ENCODE results near the gene HOXD11.
A peak's percentile ranks its signal among the peaks of the same experiment; 100 is the strongest.

The HOXD11 gene

DNA sequence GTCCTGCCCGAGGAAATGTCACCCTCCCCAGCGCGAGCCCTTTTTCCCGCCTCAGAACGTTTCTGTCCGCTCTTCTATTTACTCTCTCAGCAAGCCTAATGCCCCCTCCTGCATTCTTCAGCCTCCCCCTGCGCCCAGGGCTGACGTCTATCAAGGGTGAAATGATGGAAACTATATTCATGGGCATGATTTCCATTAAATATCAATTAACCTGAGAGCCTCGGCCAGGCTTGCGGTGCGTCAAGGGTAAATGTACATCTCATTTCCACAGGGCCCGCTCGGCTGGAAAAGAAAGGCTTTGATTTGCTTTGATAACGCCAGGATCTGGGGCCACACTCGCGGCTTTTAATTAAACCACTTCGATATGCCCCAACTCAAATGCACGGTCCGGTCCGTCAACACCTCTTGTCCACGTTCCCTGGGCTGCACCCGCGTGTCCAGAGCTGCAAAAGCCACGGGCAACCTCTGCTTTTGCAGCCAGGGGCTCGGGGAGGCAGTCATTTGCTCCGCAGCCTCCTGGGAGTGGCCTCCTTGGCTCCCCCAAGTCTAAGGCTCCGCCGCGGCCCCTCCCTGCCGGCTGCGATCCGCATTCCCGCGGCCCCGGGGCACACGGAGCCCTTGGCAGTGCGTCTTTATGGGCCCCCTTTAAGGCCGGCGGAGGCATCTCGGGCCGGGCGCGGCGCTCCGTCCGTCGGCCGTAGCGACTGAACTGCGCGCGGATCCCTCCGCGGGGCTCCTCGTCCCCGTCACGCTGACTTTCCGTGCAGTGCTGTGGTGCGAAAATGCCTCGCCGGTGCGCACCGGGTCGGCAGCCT lies 22.1 kb downstream of the HOXD11 start, which contains the start of gene HOXD8:
TSS of gene HOXD8 (plus strand) at position 724 of the 815 bp plus-strand sequence. CDS start 662 bp downstream, outside the sequence.
- no peak for DNase-seq (ENCODE audit: extremely low spot score, insufficient read length, low read depth)
- FAIRE-seq, result no peak

DNA sequence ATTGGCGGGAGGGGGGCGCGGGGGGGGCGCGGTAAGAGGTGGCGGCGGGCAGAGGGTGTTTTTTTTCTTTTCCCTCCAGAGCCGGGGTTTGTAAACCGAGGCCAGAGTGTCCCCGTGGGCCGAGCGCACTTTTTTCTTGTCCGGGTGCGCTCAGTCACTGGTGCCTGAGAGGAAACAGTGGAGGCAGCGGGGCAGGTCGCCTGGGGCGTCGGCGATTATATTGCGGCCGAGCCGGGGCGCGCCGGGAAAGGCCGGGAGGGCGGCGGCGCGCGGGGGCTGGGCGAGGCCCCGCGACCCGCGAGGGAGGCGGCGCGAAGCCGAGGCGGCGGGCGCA lies 22.7 kb downstream of the HOXD11 start:
- DNase-seq (ENCODE audit: extremely low spot score, insufficient read length, low read depth) (no peak), FAIRE-seq (no peak)

DNA sequence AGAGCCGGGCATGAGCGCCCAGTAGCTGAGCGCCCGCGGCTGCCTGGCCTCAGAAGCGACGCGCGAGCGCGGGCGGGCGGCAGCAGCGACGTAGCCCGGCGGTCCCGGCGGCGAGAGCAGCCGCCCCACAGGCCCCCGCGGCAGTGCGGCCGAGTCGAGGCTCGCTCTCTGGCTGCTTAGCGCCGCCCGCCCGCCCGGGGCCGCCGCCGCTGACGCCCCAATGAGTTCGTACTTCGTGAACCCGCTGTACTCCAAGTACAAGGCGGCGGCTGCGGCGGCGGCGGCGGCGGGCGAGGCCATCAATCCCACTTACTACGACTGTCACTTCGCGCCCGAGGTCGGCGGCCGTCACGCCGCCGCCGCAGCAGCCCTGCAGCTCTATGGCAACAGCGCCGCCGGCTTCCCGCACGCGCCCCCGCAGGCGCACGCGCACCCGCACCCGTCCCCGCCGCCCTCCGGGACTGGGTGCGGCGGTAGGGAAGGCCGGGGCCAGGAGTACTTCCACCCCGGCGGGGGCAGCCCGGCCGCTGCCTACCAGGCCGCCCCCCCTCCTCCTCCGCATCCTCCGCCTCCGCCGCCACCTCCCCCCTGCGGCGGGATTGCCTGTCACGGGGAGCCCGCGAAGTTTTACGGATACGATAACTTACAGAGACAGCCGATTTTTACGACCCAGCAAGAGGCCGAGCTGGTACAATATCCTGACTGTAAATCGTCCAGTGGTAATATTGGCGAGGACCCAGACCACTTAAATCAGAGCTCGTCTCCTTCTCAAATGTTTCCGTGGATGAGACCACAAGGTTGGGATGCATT lies 23.3 kb downstream of the HOXD11 start:
- FAIRE-seq, result no peak

DNA sequence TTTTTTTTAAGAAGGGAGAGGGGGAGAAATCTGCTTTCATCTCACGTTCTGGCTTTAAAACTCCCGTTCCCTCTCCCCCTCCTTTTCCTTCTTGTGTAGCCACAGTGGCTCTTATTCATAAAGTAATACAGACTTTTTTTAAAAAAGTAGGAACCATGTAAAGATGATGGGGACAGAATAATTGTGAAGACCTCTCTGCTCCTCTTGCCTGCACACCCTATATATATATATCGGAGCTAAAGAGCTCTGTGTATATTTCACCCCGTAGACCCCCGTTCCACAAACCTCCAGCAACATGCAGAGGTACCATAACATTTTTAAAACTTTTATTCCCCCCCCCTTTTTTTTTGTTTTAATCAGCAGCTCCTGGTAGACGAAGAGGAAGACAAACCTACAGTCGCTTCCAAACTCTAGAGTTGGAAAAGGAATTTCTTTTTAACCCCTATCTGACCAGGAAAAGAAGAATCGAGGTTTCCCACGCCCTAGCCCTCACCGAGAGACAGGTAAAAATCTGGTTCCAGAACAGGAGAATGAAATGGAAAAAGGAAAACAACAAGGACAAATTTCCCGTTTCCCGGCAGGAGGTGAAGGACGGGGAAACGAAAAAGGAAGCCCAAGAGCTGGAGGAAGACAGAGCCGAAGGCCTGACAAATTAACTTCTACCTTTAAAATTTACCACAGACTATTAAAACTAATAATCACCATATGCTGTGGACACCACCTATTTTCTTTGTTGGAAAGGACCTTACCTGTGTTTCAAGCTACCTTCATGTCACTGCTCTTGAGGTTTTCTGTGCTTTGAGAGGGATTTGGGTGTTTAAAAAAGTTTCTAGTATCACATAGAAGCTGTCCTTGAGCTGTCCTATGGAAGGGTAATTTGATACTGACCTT lies 24.1 kb downstream of the HOXD11 start:
- FAIRE-seq (no peak), DNase-seq (ENCODE audit: extremely low spot score, insufficient read length, low read depth) (no peak)

More for the DNA sequence above, 23.3 kb downstream of the HOXD11 start:
- no peak for DNase-seq (ENCODE audit: extremely low spot score, insufficient read length, low read depth)

DNA sequence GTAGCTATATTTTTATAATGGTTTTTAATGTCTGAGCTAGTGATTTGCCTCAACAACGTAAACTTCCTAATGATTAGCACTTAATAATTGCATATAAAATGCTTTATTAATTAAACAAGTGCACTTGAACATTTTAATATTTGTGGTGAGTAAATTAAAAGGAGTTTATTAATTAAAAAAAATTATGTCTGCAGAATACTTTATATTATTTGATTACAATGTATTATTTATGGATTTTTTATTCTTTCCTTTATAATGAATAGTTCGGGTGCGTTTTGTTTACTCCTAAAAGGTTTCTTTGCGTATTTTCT lies 24.7 kb downstream of the HOXD11 start:
- DNase-seq (ENCODE audit: extremely low spot score, insufficient read length, low read depth) (no peak), FAIRE-seq (no peak)

DNA sequence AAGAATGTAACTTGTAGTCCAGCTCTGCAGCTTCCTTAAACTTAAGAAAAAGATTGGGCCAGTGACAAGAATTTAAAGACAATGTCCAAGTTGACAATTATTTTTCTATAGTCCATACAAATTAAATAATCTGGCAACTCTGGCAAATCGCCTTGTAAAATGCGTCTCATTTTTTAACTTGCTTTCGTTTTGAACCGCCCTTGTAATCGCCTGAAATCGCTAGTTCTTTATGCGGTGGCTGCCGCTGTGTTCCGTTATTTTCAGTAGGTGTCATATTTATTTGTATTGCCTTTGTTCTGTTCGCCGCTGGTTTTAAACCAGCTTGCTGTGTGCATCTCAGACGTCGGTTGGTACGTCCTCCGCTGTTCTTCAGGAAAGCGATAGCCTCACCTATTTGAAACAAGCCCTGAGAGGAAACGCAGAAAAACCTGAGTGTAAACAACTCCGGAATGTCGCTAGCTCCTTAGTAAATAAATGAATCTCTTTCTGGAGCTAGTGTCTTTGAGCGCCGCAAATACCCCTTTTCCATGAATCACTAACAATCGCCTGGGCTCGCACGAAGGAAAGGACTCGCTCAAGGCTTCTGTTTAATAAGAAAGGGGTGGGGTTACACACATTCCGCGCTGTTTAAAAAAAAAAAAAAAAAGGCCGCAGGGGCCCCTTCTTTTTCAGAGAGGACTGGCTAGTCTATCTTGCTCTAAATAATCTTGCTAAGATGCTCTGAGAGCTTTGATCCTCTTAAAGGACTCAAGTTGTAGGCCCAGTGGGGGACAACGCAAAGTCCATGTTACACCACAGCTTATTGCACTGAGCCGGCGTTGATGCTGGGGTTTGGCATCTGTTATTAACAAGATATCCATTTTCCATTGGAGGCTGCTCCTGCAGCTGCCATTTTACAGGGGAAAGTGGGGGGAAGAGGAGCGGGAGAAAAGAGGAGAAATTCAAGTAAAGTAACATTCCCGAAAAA lies 25.4 kb downstream of the HOXD11 start:
- DNase-seq (ENCODE audit: extremely low spot score, insufficient read length, low read depth), result no peak
- peak; percentile 36 for FAIRE-seq

DNA sequence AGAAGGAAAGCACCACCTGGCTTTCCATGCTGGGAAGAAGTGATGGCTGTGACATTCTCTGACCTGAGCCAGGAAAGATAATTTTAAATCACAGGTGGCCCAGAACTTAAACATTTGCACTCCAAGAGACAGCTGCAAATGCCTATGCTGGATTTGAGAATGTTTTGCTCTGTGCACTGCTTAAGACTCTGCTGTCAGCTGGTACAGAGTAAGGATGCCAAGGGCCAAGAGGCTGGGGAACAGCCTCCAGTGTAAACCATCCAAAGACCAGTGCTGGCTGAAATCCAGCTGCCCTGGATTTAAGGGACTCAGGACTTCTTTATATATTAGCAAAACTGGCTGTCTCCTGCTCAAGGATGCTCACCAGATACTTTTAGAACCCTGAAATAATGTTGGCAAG lies 26.3 kb downstream of the HOXD11 start:
- DNase-seq (ENCODE audit: extremely low spot score, insufficient read length, low read depth), result no peak
- no peak for FAIRE-seq

DNA sequence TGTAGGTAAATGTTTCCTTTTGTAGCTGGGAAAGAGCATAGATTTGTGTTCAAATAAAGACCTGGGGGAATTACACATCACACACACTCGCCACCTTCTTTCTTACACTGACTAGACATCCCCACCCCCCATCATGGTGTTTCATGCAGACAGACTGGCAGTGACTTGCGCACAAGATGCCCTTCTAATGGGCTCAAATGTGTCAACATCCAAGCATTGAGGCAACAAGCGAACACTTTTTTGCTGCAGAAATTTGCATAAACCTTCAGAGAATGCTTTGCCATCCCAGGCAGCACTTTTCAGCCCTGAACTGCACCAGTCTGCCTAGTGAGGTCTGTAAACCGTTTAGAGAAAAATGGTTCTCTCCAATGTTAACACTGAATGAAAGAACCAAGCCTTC lies 27.0 kb downstream of the HOXD11 start:
- DNase-seq (ENCODE audit: extremely low spot score, insufficient read length, low read depth), result no peak
- no peak for FAIRE-seq

DNA sequence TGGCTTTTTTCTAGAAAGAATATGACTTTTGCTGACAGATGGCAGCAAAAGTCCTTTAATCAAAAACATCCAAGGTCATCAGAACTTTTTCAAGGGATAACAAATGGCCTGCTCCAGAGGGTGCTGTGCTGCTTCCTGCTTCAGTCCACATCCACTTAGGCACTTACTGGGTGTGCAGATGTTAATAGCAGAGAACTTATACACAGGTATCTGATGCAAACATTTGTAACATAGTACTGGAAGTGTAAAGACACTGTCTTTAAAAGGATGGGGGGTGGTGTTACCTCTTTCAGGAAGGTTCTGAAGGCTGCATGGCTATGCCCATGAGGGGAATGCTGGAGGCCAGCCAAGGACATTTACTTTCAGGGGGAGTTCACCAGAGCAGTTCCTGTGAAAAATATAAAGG lies 28.0 kb downstream of the HOXD11 start:
- DNase-seq (ENCODE audit: extremely low spot score, insufficient read length, low read depth) (no peak), FAIRE-seq (no peak)

DNA sequence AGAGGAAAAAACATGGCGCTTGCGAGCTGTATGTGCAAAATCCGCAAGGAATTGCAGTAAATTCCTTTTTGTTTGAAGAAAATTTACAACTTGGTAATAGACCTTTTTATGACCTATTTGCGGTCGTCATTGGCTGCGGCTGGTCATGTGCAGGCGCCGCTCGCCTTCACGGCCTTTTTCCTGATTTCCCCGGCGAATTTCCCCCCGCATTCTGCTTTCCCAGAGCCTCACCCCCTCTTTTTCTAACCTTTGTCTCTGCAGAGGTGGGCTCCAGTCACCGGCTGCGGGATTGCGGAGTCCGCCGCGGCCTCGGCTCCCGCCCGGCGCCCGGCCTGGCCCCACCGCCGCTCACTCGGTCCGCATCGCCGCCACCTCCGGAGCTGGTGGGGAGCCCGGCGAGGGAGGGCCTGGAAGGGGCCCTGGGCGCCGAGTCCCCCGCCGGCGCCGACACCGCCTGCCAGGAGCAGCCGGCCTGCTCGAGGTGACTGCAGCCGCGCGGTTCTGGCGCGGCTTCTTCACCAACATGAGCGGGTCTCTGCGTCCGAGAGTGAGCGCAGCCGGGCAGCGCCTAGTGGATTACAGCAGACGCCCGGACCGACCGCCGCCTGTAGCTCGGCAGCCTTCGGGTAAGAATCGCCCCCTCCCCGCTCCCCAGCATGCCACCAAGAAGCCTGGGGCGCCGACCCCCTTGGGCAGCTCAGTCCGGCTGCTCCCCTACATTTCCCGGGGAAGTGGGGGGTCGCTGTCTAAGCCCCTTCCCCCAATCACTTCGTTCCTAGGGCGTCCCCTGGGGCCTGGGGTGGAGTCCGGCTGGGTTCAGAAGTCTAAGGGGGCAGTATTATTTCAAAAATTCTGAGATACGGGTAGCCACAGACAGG lies 29.5 kb downstream of the HOXD11 start:
- DNase-seq (ENCODE audit: extremely low spot score, insufficient read length, low read depth) (no peak), FAIRE-seq (no peak)

DNA sequence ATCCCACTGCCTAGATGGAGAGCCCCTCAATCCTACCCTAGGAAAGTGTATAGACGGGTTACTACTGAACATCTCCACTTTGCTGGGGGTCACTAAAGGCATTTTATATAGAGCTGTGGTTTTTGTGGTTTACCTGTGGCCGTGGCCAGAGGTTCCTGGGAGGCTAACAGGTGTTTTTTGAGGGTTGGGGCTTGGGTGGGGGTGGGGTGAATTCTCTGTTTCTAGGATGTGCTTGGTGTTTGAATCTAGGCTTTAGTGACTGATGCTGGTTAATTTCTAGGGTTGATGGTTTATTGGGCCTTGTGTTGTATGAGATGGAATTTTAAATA lies 30.1 kb downstream of the HOXD11 start:
- no peak for DNase-seq (ENCODE audit: extremely low spot score, insufficient read length, low read depth)
- FAIRE-seq, result no peak

DNA sequence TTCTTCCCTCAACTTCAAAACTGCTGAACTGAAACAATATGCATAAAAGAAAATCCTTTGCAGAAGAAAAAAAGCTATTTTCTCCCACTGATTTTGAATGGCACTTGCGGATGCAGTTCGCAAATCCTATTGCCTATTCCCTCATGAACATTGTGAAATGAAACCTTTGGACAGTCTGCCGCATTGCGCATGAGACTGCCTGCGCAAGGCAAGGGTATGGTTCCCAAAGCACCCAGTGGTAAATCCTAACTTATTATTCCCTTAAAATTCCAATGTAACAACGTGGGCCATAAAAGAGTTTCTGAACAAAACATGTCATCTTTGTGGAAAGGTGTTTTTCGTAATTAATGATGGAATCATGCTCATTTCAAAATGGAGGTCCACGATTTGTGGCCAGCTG lies 30.8 kb downstream of the HOXD11 start:
- no peak for FAIRE-seq
- DNase-seq (ENCODE audit: extremely low spot score, insufficient read length, low read depth), result no peak

DNA sequence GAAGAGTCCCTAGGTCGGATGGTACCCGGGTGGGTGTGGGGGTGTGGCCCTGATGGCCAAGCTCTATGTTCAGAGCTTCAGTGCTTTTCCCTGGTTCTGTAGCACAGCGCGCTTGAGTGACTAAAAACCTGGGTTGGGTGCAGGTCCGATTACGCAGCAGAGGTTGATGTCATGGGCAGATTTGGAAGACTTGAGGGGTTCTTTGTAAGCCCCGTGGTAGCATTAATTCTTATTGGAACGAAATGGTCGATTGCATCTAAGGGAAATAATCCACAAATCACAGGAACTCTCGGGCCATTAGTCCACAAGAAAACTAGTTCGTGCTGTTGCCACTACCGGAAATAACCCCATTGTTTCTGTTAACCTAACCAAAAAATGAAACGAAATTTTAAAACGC lies 31.4 kb downstream of the HOXD11 start:
- DNase-seq (ENCODE audit: extremely low spot score, insufficient read length, low read depth) (no peak), FAIRE-seq (no peak)

DNA sequence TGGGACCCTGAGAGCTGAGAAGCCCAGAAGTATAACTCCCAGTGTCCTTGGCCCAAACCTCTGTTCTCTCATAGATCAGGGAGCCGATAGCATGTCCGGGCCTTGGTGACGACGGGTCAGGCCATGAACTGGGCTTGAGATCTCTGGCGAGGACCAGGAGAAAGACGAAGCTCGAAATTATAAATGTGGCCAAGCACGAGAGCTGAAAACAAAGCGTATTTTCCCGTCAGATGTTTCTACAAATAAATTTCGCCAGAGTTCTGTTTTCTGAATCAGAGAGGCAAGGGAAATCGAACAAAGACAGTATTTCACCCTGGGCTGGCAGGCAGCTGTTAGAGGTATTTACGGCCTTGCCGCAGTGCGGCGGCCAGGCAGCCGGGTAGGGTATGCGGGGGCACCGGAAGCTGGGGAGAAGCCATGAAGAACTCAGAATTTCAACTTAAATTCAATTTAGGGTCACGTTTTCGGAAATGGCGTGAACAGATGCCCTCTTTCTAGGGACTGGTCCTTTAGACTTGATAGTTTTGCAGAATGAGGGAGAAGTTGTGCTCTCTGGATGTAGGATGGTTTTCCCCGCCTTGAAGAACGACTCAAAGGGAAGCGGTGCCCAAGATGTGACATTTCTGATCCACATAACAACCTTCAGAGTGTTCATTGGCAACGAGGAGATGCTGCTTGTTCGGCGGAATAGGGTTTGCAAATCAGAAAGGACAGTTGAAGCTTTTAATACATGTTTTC lies 32.0 kb downstream of the HOXD11 start:
- no peak for DNase-seq (ENCODE audit: extremely low spot score, insufficient read length, low read depth)
- no peak for FAIRE-seq

DNA sequence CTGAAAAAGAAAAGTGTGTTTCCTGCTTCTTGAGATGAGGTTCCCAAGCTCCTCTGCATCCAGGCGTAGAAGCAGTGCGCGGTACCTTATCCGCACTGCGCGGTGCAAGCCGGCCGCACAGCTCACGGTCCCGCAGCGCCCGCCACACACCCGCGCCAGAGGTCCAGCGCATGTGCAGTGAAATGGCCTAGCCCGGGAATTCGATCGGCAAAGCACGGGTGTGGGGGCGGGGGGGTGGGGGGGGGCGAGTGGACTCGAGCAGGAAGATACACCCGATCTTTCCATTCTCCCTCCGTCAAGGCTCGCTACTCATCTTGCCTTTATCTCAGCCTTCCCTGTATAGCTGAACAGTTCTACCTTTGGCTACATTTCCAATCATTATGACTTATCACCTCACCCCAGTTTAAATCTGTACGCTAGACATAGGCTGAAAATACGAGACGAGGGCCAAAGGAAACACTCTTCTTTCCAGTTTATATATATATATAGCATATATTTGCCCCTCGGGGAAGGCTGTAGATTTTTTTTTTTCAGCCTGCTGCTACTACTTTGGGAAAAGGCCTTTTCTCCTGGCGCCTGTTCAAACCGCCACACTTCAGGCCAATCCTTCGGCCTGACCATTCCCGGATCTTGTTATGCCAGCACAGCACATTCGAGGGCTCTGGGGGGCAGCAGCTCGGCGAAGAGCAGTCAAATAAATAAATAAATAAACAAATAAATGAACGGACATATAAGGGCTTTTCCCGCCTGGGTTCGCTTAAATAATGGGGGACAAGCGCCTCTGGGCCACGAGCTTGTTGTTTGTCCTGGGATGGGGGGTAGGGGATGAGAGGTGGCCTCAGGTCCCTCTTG lies 32.8 kb downstream of the HOXD11 start:
- DNase-seq (ENCODE audit: extremely low spot score, insufficient read length, low read depth) (no peak), FAIRE-seq (no peak)

DNA sequence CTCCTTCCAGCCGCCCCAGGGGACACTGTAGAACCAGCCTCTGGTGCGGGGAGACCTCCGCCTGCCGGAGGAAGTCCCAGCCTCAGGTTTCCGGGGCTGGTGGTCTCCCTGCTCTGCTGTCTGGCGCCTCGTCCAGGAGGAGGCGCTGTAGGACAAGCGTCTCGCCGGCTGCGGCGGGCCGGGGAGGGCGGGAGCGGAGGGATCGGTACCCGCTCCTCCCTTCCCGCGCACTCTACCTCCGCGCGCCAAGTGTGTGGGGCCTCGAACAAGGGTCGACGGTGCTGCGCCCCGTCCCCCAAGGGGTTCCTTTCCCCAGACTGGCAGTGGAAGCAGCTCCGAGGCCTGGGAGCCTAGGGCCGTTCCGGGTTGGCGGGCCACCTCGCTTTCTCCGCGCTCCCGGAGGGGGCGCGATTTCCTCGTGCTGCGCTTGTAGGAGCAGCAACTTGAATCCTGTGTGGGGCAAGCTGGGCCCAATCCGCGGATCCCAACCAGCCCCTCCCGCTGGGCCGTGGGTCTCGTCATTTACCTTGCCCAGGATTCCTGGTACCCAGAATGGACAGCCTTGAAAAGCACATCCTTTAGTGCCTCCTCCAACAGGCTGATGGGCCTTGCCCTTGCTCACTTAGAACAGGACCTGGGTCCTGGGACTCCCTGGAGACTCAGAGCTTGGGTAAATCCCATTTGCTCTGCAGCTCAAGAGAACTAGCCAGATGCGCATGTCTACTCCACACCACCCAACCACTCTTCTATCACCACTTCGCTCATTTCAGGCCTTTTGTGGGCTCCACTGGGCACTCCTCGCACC lies 33.6 kb downstream of the HOXD11 start:
- FAIRE-seq (peak; percentile 70), DNase-seq (ENCODE audit: extremely low spot score, insufficient read length, low read depth) (peak; percentile 77)

All from GM18507 (cell line).